ELR (cell line): Measurements from ENCODE around the gene ATN1.
A peak's percentile ranks its signal among the peaks of the same experiment; 100 is the strongest.

ENCODE experiments used
- DNase-seq: peaks from one replicate; pipeline ENCODE4 v3.0.0-alpha.2; 2015; ENCODE audit warnings: low read depth

The ATN1 gene

GRCh38 chr12:6928703-6929407 is 1.1 kb downstream of the ATN1 start:
- peak; percentile 42 for DNase-seq

- DNase-seq, result no peak
Measured at GRCh38 chr12:6929466-6930452, 2.0 kb downstream of the ATN1 start.

GRCh38 chr12:6932766-6933165 is 5.0 kb downstream of the ATN1 start:
- no peak for DNase-seq

- DNase-seq, result peak; percentile 54
Measured at GRCh38 chr12:6934110-6934509, 6.4 kb downstream of the ATN1 start.

GRCh38 chr12:6935371-6936193 is 7.8 kb downstream of the ATN1 start:
- peak; percentile 20 for DNase-seq

GRCh38 chr12:6936194-6936635 is 8.5 kb downstream of the ATN1 start:
- DNase-seq, result no peak

GRCh38 chr12:6936636-6937480 is 9.1 kb downstream of the ATN1 start:
- DNase-seq, result no peak

- peak; percentile 97 for DNase-seq
Measured at GRCh38 chr12:6937481-6938352, 10.0 kb downstream of the ATN1 start.

GRCh38 chr12:6938353-6939190 is 10.8 kb downstream of the ATN1 start:
- no peak for DNase-seq

GRCh38 chr12:6939191-6939540 is 11.4 kb downstream of the ATN1 start:
- no peak for DNase-seq

- no peak for DNase-seq
Measured at GRCh38 chr12:6941267-6941666, 13.5 kb downstream of the ATN1 start.

- DNase-seq, result no peak
Measured at GRCh38 chr12:6941782-6942181, 14.0 kb downstream of the ATN1 start.

- DNase-seq, result no peak
Measured at GRCh38 chr12:6942331-6942665, 14.5 kb downstream of the ATN1 start.

- DNase-seq, result peak; percentile 95
Measured at GRCh38 chr12:6943389-6943721, 15.6 kb downstream of the ATN1 start.

- DNase-seq, result no peak
Measured at GRCh38 chr12:6943722-6944380, 16.1 kb downstream of the ATN1 start, which contains the start of the genes C12orf57 and RNU7-1. Gene C12orf57 (plus strand): TSS chr12:6944022. CDS start chr12:6944122, 100 bp downstream. Gene RNU7-1 (plus strand): TSS chr12:6943816.

- peak; percentile 98 for DNase-seq
Measured at GRCh38 chr12:6944381-6945186, 16.8 kb downstream of the ATN1 start.

GRCh38 chr12:6945613-6946012 is 17.9 kb downstream of the ATN1 start:
- no peak for DNase-seq
